IgD-negative memory B cell (primary cell): Measurements from ENCODE around the gene FOXK1. TPM values are rescaled to one million over a fixed set of nuclear protein-coding genes. Genes with fewer than 3 reads are reported as not detected.
A peak's percentile ranks its signal among the peaks of the same experiment; 100 is the strongest.

Source experiments
- H3K27ac Mint-ChIP-seq, 3 donors: one replicate each; pipeline ENCODE4 v1.8.0; 2020 to 2022; ENCODE audit warnings: mild to moderate bottlenecking in 3 of 3, mixed read lengths in 3 of 3, moderate library complexity in 1 of 3
- H3K27me3 Mint-ChIP-seq: one replicate; pipeline ENCODE4 v1.8.0; 2021; ENCODE audit warnings: mixed read lengths
- H3K36me3 Mint-ChIP-seq: one replicate; pipeline ENCODE4 v1.8.0; 2020; ENCODE audit warnings: mild to moderate bottlenecking, mixed read lengths
- H3K4me1 Mint-ChIP-seq, 3 donors: one replicate each; pipeline ENCODE4 v1.8.0; 2020 to 2022; ENCODE audit warnings: mixed read lengths in 3 of 3, mild to moderate bottlenecking in 1 of 3
- H3K4me3 Mint-ChIP-seq, 4 donors: one replicate each; pipeline ENCODE4 v1.8.0; 2020 to 2022; ENCODE audit warnings: mild to moderate bottlenecking in 4 of 4, mixed read lengths in 4 of 4, moderate library complexity in 3 of 4
- H3K9me3 Mint-ChIP-seq, 3 donors: one replicate each; pipeline ENCODE4 v1.8.0; 2020 to 2021; ENCODE audit warnings: mixed read lengths in 3 of 3, mild to moderate bottlenecking in 1 of 3
- polyA plus RNA-seq: library from polyadenylated mRNA; unstranded; fragments of 300-500 nt; fragmentation: Illumina TruSeq; gene quantifications from one replicate; pipeline ENCODE4 v1.2.3, GENCODE V29; 2021

The FOXK1 gene
- polyA plus RNA-seq, 1 donor from 2014 or later, result 2.3 TPM

- peaks cover 2 to 20% (median 8%) of the 10 kb centered on the region in 3 donors for H3K4me1 Mint-ChIP-seq
Observed at GRCh38 chr7:4699841-4700240, 17.7 kb downstream of the FOXK1 start.

GRCh38 chr7:4700577-4701235, 18.6 kb downstream of the FOXK1 start:
- Mint-ChIP-seq H3K4me1 (peaks cover 4 to 20% (median 12%) of the 10 kb centered on the region in 3 donors), H3K36me3 (peaks cover 2% of the 10 kb centered on the region), H3K27ac (peak overlapping the region in 1 of 3 donors; percentile 29), H3K4me3 (no peak overlapping the region), H3K9me3 (no peaks in the 10 kb centered on the region), H3K27me3 (no peaks in the 10 kb centered on the region)

More at GRCh38 chr7:4699841-4700240, 17.7 kb downstream of the FOXK1 start:
- peaks cover 2% of the 10 kb centered on the region for H3K36me3 Mint-ChIP-seq
- H3K27ac Mint-ChIP-seq, result peak overlapping the region in 2 of 3 donors; percentile 29 to 31
- no peaks in the 10 kb centered on the region for H3K9me3 Mint-ChIP-seq
- H3K27me3 Mint-ChIP-seq, result no peaks in the 10 kb centered on the region
- H3K4me3 Mint-ChIP-seq, result peak overlapping the region in 1 of 4 donors; percentile 85

- H3K4me3 Mint-ChIP-seq, result peak overlapping the region in 1 of 4 donors; percentile 55
- H3K4me1 Mint-ChIP-seq, result peaks cover 3 to 14% (median 10%) of the 10 kb centered on the region in 3 donors
- H3K27me3 Mint-ChIP-seq, result no peaks in the 10 kb centered on the region
- no peaks in the 10 kb centered on the region for H3K9me3 Mint-ChIP-seq
- no peak overlapping the region for H3K27ac Mint-ChIP-seq
- peaks cover 2% of the 10 kb centered on the region for H3K36me3 Mint-ChIP-seq
Observed at GRCh38 chr7:4702961-4703512, 20.9 kb downstream of the FOXK1 start.

GRCh38 chr7:4703532-4703931, 21.4 kb downstream of the FOXK1 start:
- H3K4me3 Mint-ChIP-seq, result no peak overlapping the region
- no peaks in the 10 kb centered on the region for H3K9me3 Mint-ChIP-seq
- peaks cover 2 to 16% (median 7%) of the 10 kb centered on the region in 3 donors for H3K4me1 Mint-ChIP-seq
- no peak overlapping the region for H3K27ac Mint-ChIP-seq
- H3K36me3 Mint-ChIP-seq, result peaks cover 2% of the 10 kb centered on the region
- no peaks in the 10 kb centered on the region for H3K27me3 Mint-ChIP-seq

GRCh38 chr7:4706384-4707216, 24.5 kb downstream of the FOXK1 start:
- Mint-ChIP-seq H3K27me3 (peaks cover 1% of the 10 kb centered on the region), H3K9me3 (no peaks in the 10 kb centered on the region), H3K36me3 (peaks cover 2% of the 10 kb centered on the region), H3K4me1 (peaks cover 9 to 20% (median 17%) of the 10 kb centered on the region in 3 donors), H3K27ac (no peak overlapping the region), H3K4me3 (peak overlapping the region in 1 of 4 donors; percentile 12)

GRCh38 chr7:4707217-4707741, 25.2 kb downstream of the FOXK1 start:
- peaks cover 16 to 25% (median 24%) of the 10 kb centered on the region in 3 donors for H3K4me1 Mint-ChIP-seq
- no peak overlapping the region for H3K4me3 Mint-ChIP-seq
- peaks cover 2% of the 10 kb centered on the region for H3K36me3 Mint-ChIP-seq
- H3K9me3 Mint-ChIP-seq, result no peaks in the 10 kb centered on the region
- H3K27ac Mint-ChIP-seq, result peak overlapping the region in 1 of 3 donors; percentile 74
- peaks cover 1% of the 10 kb centered on the region for H3K27me3 Mint-ChIP-seq

GRCh38 chr7:4707980-4708411, 25.9 kb downstream of the FOXK1 start:
- H3K27me3 Mint-ChIP-seq, result peaks cover 1% of the 10 kb centered on the region
- no peaks in the 10 kb centered on the region for H3K36me3 Mint-ChIP-seq
- peak overlapping the region in 1 of 3 donors; percentile 74 for H3K27ac Mint-ChIP-seq
- H3K4me1 Mint-ChIP-seq, result peaks cover 21 to 32% (median 30%) of the 10 kb centered on the region in 3 donors
- no peaks in the 10 kb centered on the region for H3K9me3 Mint-ChIP-seq
- no peak overlapping the region for H3K4me3 Mint-ChIP-seq

- no peak overlapping the region for H3K27ac Mint-ChIP-seq
- H3K27me3 Mint-ChIP-seq, result peaks cover 1% of the 10 kb centered on the region
- no peaks in the 10 kb centered on the region for H3K36me3 Mint-ChIP-seq
- H3K4me1 Mint-ChIP-seq, result peaks cover 25 to 38% (median 37%) of the 10 kb centered on the region in 3 donors
- H3K4me3 Mint-ChIP-seq, result no peak overlapping the region
- no peaks in the 10 kb centered on the region for H3K9me3 Mint-ChIP-seq
Observed at GRCh38 chr7:4709187-4709586, 27.1 kb downstream of the FOXK1 start.

- Mint-ChIP-seq H3K4me1 (peaks cover 22 to 42% (median 38%) of the 10 kb centered on the region in 3 donors), H3K27me3 (peaks cover 1% of the 10 kb centered on the region), H3K36me3 (peaks cover 3% of the 10 kb centered on the region), H3K4me3 (peak overlapping the region in 3 of 4 donors; percentile 30 to 95 (median 44)), H3K9me3 (no peaks in the 10 kb centered on the region), H3K27ac (peak overlapping the region in 2 of 3 donors; percentile 83 to 89)
Observed at GRCh38 chr7:4711093-4711492, 29.0 kb downstream of the FOXK1 start.

- Mint-ChIP-seq H3K9me3 (no peaks in the 10 kb centered on the region), H3K36me3 (peaks cover 3% of the 10 kb centered on the region), H3K4me1 (peaks cover 22 to 42% (median 38%) of the 10 kb centered on the region in 3 donors), H3K27ac (peak overlapping the region in 2 of 3 donors; percentile 83 to 89), H3K4me3 (peak overlapping the region in 3 of 4 donors; percentile 30 to 95 (median 44)), H3K27me3 (peaks cover 1% of the 10 kb centered on the region)
Observed at GRCh38 chr7:4711634-4712033, 29.5 kb downstream of the FOXK1 start.

GRCh38 chr7:4712281-4713182, 30.4 kb downstream of the FOXK1 start:
- H3K27me3 Mint-ChIP-seq, result peaks cover 1% of the 10 kb centered on the region

GRCh38 chr7:4713183-4713784, 31.2 kb downstream of the FOXK1 start:
- Mint-ChIP-seq H3K36me3 (peaks cover 3% of the 10 kb centered on the region), H3K9me3 (no peaks in the 10 kb centered on the region), H3K4me1 (peaks cover 28 to 45% (median 41%) of the 10 kb centered on the region in 3 donors), H3K27me3 (peaks cover 1% of the 10 kb centered on the region), H3K27ac (peak overlapping the region; percentile 74 to 93 (median 83)), H3K4me3 (peak overlapping the region; percentile 78 to 95 (median 85))

More at GRCh38 chr7:4712281-4713182, 30.4 kb downstream of the FOXK1 start:
- Mint-ChIP-seq H3K4me3 (peak overlapping the region; percentile 78 to 95 (median 85)), H3K4me1 (peaks cover 25 to 42% (median 38%) of the 10 kb centered on the region in 3 donors), H3K27ac (peak overlapping the region; percentile 74 to 95 (median 83)), H3K9me3 (no peaks in the 10 kb centered on the region), H3K36me3 (peaks cover 3% of the 10 kb centered on the region)

- Mint-ChIP-seq H3K4me3 (peak overlapping the region in 1 of 4 donors; percentile 95), H3K27me3 (peaks cover 1% of the 10 kb centered on the region), H3K27ac (peak overlapping the region in 1 of 3 donors; percentile 37)
Observed at GRCh38 chr7:4714161-4714700, 32.1 kb downstream of the FOXK1 start.

More at GRCh38 chr7:4714161-4714700, 32.1 kb downstream of the FOXK1 start:
- peaks cover 28 to 46% (median 39%) of the 10 kb centered on the region in 3 donors for H3K4me1 Mint-ChIP-seq
- peaks cover 3% of the 10 kb centered on the region for H3K36me3 Mint-ChIP-seq
- no peaks in the 10 kb centered on the region for H3K9me3 Mint-ChIP-seq
